Stimulated activated CD4-positive, alpha-beta T cell treated with anti-CD3 and anti-CD28 coated beads, Interleukin-15, amount 100 ng/mL, for 48 hours (primary cell): ENCODE data around the gene SNX11.

Experiments
- DNase-seq, 2 donors: peaks; one replicate each; pipeline ENCODE4 v3.0.0-alpha.2; 2020; ENCODE audit warnings: low read depth in 2 of 2

The SNX11 gene

DNA sequence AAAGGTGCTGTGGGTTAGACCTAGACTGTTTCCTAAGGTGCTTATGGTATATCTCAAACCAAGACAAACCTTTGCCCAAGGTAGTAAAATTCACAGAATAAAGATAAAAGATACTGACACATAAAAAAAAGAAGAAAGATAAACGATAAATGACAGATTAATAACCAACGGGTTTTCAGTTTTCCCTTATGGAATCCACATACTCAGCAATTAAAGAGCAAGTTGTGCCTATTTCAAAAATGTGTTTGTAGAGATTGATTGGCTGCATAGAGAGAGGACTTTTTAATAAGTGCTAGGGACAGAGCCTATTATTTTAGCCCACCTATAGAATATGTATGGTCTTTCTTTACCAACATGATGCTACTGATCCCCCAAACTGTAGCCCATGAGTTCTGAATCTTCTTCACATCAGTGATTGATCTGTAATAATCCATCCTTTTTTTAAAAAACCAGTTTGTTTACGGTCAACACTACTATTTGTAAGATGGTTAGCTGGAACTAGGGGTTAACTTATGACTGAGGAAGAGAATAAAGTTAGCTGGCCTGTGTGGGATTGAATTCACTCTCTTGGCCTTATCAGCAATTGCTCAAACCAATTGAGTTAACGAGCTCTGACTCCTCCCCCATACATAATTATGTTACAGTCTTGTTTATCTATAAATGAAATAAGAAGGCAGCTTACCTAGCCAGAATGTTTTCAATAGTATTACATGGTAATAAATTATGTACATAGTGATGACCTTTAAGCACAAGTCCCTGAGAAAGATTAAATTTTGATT is 53.8 kb downstream of the SNX11 start:
- DNase-seq, result no peak

DNA sequence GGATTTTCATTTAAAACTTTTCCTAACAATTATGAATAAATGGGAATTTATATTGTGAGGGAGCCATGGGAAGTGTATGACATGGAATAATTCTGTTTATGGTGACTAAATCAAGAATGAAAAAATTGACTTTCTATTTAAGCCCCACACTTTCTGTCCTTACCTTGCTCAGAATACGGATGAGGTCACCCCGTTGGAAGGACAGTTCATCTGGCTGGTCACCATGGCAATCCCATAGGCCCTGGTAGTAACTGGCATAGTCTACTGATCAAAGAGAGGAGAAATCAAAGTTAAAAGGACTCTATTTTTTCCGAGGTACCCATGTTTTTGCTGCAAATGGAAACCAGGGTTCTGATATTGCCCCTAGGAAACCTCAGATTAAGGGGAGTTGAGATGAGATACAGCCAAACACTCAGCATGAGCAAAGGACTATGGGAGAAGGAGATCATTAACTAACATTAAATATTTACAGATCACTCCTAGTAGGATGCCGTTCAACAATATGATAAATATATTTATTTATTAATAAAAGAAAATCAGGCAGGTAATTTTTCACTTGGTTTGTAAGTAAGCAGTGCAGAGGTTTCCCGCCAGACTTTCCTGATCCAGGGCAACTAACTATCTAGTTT is 54.9 kb downstream of the SNX11 start:
- no peak for DNase-seq

DNA sequence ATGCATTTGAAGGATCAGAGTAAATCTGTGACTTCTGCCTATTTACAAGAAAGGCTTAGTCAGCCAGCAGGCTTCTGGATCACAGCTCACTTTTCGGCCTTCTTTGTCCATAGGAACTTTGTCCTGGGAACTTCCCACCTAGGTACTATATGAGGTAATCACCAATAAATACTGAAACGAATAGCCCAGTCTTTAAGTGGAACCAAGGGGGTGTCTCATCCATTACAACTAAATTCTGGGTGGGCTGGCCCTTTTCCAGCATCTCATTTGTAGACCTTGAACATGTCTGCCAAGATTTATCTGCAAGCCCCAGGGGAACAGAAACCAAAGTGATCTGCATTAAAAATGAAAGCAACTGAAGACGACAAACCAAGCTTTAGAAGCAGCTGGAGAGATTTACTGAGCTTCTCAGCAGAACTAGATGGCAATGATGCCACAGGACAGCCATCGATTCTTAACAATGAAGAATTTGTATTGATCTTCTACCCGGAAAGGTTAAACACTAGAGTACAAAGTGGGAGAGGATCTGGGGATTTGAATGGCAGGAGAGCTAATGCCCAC is 55.5 kb downstream of the SNX11 start:
- DNase-seq, result no peak

DNA sequence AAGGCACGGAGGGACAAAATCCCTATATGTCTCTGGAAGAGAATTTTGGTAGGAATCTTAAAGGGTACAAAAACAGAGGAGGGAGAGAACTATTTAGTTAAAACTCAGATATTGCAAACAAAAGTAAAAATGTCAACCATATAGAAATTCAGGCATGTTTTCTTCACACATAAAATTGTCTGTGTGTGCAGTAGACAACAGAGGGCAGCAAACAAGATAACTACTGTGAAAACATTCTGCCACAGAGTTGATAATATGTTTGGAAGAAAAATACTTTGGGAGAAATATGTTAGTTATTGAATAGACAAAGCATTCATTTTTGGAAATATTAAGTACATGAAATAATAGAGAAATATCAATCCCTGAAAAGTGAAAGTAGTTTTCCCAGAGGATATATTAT is 56.2 kb downstream of the SNX11 start:
- no peak for DNase-seq

DNA sequence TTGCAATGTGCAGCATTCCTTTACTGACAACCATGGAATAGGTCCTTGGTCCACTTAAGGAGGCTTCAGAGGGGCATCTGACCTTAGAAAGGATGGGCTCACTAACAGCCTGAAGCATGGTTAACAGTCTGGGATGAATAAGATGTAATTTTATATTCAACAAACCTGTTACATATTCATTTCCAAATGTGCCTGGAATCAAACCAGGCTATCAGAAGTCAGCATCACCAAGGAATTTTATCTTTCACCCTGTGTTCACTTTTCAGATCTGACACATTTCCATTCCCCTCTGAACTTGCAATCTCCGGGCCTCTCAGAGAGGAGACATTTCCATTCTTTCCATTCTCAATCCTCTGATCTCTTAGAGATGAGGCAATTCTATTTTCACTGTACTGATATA is 62.4 kb downstream of the SNX11 start:
- DNase-seq, result no peak
